Airway epithelial cell (primary cell): ENCODE results near the gene PRRG3. TPM values are rescaled to one million over a fixed set of nuclear protein-coding genes. Genes with fewer than 3 reads are reported as not detected.

ENCODE experiments used
- total RNA-seq: library from RNA; depleted of rRNA; stranded (reverse); fragments of >200 nt; gene quantifications from 2 replicates; pipeline ENCODE4 v1.2.3, GENCODE V29; 2015

The PRRG3 gene
- not detected in 2 replicates for total RNA-seq

DNA sequence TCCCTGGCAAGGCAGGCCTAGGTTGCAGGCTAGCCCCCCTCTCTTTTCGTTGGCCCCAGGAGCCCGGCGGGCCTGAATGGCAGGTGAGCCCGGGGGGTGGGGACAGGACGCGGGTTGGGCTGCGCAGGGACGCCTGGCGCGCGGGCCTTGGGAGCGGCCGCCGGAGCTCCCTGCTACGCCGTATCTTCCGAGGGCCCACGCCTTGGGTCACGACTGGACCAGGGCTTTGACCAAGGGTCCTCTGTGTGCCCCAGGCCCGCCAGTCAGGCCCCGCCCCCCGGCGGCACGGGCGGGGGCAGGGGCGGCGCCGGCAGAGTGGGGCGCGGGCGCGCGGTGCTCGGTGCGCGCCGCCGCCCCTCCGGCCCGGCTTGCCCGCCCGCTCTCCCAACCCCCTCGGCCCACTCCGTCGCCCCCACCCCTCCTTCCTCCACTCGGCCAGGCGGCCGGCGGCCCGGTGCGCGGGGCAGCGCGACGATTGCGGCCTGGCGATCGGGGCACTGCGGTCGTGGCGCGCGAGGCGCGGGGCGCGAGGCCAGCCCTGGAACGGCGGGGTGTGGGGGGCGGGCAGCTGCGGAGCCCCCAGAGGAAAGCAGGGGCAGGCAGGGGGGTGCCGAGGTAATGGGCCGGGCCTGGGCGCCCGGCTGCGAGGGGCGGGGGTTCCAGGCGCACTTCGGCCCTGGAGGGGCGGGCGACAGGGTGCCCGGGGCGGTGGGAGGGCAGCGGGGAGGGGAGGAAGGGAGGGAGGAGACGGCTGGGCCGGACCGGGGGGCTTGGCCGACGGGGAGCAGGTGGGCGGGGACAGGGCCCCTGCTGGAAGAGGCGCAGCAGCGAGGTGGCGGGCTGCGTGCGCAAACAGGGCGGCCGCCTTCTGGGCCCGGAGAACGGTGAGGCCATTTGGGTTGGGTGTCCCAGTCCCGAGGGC lies at the start of gene PRRG3:
TSS of gene PRRG3 (plus strand) at position 798 of the 922 bp plus-strand sequence. CDS start 3,357 bp downstream, outside the sequence.

DNA sequence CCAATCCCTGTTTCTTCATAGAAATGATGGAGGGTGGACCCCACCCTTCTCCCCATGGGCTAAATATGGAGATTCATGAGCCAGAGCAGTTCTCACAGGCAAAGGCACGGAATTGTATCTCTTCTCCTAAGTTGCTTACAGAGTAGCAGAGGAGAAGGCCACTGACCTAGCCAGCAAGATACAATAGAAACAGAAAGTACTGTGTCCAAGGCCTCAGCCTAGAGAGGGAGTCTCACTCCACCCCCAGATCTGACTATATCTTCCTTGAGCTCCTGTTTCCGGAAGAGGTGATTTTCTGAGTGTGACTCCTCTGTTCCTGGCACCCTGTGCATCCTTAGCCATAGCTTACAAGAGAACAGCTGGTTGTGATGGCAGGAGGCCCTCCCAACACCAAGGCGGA lies 20.5 kb downstream of the PRRG3 start, which contains the start of gene FATE1:
TSS of gene FATE1 (plus strand) at position 284 of the 400 bp plus-strand sequence. CDS start at position 369, 85 bp downstream.

DNA sequence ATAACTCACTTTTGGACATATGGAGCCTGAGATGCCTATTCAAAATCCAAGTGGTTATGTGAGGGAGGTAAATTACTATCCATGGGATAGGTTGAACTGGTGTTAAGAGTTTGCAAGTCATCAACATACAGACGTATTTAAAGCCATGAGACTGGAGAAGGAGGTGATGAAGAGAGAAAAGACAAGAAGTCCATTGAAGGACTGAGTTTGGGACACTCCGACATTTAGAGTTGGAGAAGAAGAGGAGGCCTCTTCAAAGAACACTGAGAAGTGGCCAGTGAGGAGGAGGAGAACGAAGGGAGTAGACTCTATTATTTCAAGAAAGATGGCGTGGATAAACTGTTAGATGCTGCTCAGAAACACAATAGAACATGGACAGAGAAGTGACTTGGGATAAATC lies 39.2 kb downstream of the PRRG3 start, which contains the start of gene CNGA2:
TSS of gene CNGA2 (plus strand) at position 301 of the 400 bp plus-strand sequence. CDS start 3,738 bp downstream, outside the sequence.

Other genes starting within 250 kb of the PRRG3 start
- gene PASD1, start 131.8 kb upstream of the PRRG3 start, total RNA-seq, result not detected in 2 replicates
- gene FATE1, start 20.6 kb downstream of the PRRG3 start, total RNA-seq, result not detected in 2 replicates
- not detected in 2 replicates for gene CNGA2, start 39.3 kb downstream of the PRRG3 start, total RNA-seq
- gene MAGEA4, start 217.4 kb downstream of the PRRG3 start, total RNA-seq, result not detected in 2 replicates